HepG2 (cell line): ENCODE results near the gene CLDN10. TPM values are rescaled to one million over a fixed set of nuclear protein-coding genes. Genes with fewer than 3 reads are reported as not detected.

Source experiments
- ARID5B ChIP-seq: IDR thresholded peaks from 2 replicates; pipeline ENCODE4 v1.4.0; 2020; ENCODE audit warnings: mild to moderate bottlenecking, missing genetic modification reagents
- CEBPG ChIP-seq: IDR thresholded peaks from 2 replicates; pipeline ENCODE4 v1.6.1; 2016
- FOSL2 ChIP-seq: sonication (generic); formaldehyde crosslinking; IDR thresholded peaks from 2 replicates; pipeline ENCODE4 v1.4.0; 2020; ENCODE audit warnings: missing genetic modification reagents
- GATAD1 ChIP-seq: IDR thresholded peaks from 2 replicates; pipeline ENCODE4 v1.6.1; 2016; ENCODE audit warnings: missing genetic modification reagents, missing compliant biosample characterization
- GATAD2A ChIP-seq: IDR thresholded peaks from 2 replicates; pipeline ENCODE4 v1.6.1; 2016
- HDAC1 ChIP-seq: sonication (generic); formaldehyde crosslinking; IDR thresholded peaks from 2 replicates; pipeline ENCODE4 v1.5.1; 2020; ENCODE audit warnings: mild to moderate bottlenecking, missing genetic modification reagents
- HOMEZ ChIP-seq: IDR thresholded peaks from 2 replicates; pipeline ENCODE4 v1.6.1; 2016; ENCODE audit warnings: low read depth
- MED8 ChIP-seq: sonication (generic); formaldehyde crosslinking; IDR thresholded peaks from 2 replicates; pipeline ENCODE4 v1.8.1; 2023; ENCODE audit warnings: mild to moderate bottlenecking, missing genetic modification reagents; ENCODE audit not compliant: insufficient replicate concordance
- RARA ChIP-seq: IDR thresholded peaks from 2 replicates; pipeline ENCODE4 v1.6.1; 2016; ENCODE audit warnings: missing genetic modification reagents, missing compliant biosample characterization
- SALL1 ChIP-seq: sonication (generic); formaldehyde crosslinking; IDR thresholded peaks from 2 replicates; pipeline ENCODE4 v1.8.0; 2022; ENCODE audit warnings: mild to moderate bottlenecking, missing genetic modification reagents
- SIX4 ChIP-seq: sonication (generic); formaldehyde crosslinking; IDR thresholded peaks from 2 replicates; pipeline ENCODE4 v1.4.0; 2020; ENCODE audit warnings: missing genetic modification reagents
- SMARCC2 ChIP-seq: fragments of 450-650 bp; IDR thresholded peaks from 2 replicates; pipeline ENCODE4 v1.6.1; 2017; ENCODE audit warnings: antibody characterized with exemption, mild to moderate bottlenecking
- SPEN ChIP-seq: sonication (generic); formaldehyde crosslinking; IDR thresholded peaks from 2 replicates; pipeline ENCODE4 v1.5.1; 2020; ENCODE audit warnings: low read depth, mild to moderate bottlenecking, missing genetic modification reagents
- ZBTB21 ChIP-seq: sonication (generic); formaldehyde crosslinking; IDR thresholded peaks from 2 replicates; pipeline ENCODE4 v1.4.0; 2020; ENCODE audit warnings: missing genetic modification reagents
- ZBTB7A ChIP-seq: sonication (generic); formaldehyde crosslinking; IDR thresholded peaks from 2 replicates; pipeline ENCODE4 v1.8.0; 2022; ENCODE audit warnings: mild to moderate bottlenecking, missing genetic modification reagents
- ZFP91 ChIP-seq: sonication (generic); formaldehyde crosslinking; IDR thresholded peaks from 2 replicates; pipeline ENCODE4 v1.9.0; 2022; ENCODE audit warnings: missing genetic modification reagents, mild to moderate bottlenecking, borderline replicate concordance
- ZNF121 ChIP-seq: sonication (generic); formaldehyde crosslinking; IDR thresholded peaks from 2 replicates; pipeline ENCODE4 v1.5.0; 2020; ENCODE audit warnings: mild to moderate bottlenecking, missing genetic modification reagents
- ZNF232 ChIP-seq: sonication (generic); formaldehyde crosslinking; IDR thresholded peaks from 2 replicates; pipeline ENCODE4 v1.4.0; 2020; ENCODE audit warnings: missing genetic modification reagents, borderline replicate concordance
- ZNF350 ChIP-seq: sonication (generic); formaldehyde crosslinking; IDR thresholded peaks from 2 replicates; pipeline ENCODE4 v1.4.0; 2020; ENCODE audit warnings: mild to moderate bottlenecking, low read depth, missing genetic modification reagents, borderline replicate concordance
- ZNF446 ChIP-seq: sonication (generic); formaldehyde crosslinking; IDR thresholded peaks from 2 replicates; pipeline ENCODE4 v1.5.0; 2020; ENCODE audit warnings: mild to moderate bottlenecking, missing genetic modification reagents
- ZNF550 ChIP-seq: sonication (generic); formaldehyde crosslinking; IDR thresholded peaks from 2 replicates; pipeline ENCODE4 v1.4.0; 2020; ENCODE audit warnings: mild to moderate bottlenecking, missing genetic modification reagents, borderline replicate concordance
- ZNF639 ChIP-seq: conservative IDR thresholded peaks from 2 replicates; pipeline ENCODE4 v1.6.1; 2018; ENCODE audit warnings: missing genetic modification reagents
- polyA plus RNA-seq, 8 experiments: library from polyadenylated mRNA; depleted of rRNA in 3 of 8; stranded (reverse) in 7 of 8; unstranded in 1 of 8; fragments of >200 nt; fragmentation: Illumina TruSeq in 4 of 8; extraction: Trizol in 4 of 8; gene quantifications; 2 replicates each; pipeline versions ENCODE4 v1.2.1 to v1.2.3, GENCODE V29; 2011 to 2016; ENCODE audit warnings: low read depth in 4 of 8, missing spikeins in 1 of 8, mixed read lengths in 1 of 8; ENCODE audit not compliant: insufficient read depth in 1 of 8
- total RNA-seq, 5 experiments: library from RNA; depleted of rRNA; stranded (reverse); fragments of >200 nt; fragmentation: Illumina TruSeq; extraction: Trizol; gene quantifications; 2 replicates each; pipeline ENCODE4 v1.2.3, GENCODE V29; 2016; ENCODE audit warnings: low read depth in 1 of 5

CLDN10 gene
- total and polyA plus RNA-seq, 2 of the 13 experiments (the other 11 are each of a cell fraction or from before 2014, with no cell fraction given), result not detected

DNA sequence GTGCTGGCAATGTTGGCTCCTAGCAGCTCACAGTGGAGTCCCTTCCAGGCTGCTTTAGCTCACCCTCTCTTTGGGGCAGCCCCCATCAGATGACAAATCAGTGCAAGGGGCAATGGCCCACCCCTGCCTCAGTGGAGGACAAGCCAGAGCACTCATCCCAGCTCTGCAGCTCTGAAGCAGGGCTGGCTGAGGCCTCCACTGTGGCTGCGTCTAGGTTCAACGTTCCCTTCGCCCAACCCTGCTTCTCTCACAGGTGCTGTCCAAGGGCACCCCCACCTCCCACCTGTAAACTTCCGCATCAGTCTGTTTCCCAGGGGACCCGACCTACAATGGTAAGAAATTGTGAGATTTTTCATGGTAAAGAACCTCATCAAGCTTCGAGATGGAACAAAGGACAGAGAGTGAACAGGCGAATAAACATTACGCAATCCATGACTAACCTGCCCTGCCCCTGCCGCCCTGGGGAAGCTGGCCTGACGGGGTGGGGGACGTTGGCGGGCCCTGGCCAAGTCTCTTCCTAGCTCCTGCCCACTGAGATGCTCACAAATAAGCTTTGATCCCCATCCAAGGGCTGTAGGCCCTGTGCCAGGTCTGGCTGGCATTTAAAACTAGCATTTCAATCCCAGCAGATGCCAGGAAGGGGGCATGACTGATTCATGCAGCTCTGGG lies 51.5 kb downstream of the CLDN10 start (continued):
- TF ChIP-seq SPEN, result no peak
- no peak for TF ChIP-seq ZNF550
- no peak for TF ChIP-seq ZBTB21 (CRISPR knock-in tag)
- TF ChIP-seq ZNF121 (CRISPR knock-in tag), result peak; percentile 30; the same call in 1 of the 2 replicates
- no peak for TF ChIP-seq GATAD1 (CRISPR knock-in tag)
- TF ChIP-seq ARID5B (CRISPR knock-in tag), result peak; percentile 63
- TF ChIP-seq SMARCC2, result no peak
- TF ChIP-seq CEBPG (CRISPR knock-in tag), result peak; percentile 98
- peak; percentile 65 for TF ChIP-seq GATAD2A (CRISPR knock-in tag)
- no peak for TF ChIP-seq ZBTB7A (CRISPR knock-in tag)
- 0 out of 2 replicates have a peak, but pooled peaks have one; percentile 26 for TF ChIP-seq RARA (CRISPR knock-in tag)
- TF ChIP-seq ZNF446, result no peak
- TF ChIP-seq SIX4 (CRISPR knock-in tag), result no peak
- TF ChIP-seq HDAC1 (CRISPR knock-in tag), result 0 out of 2 replicates have a peak, but pooled peaks have one; percentile 36
- TF ChIP-seq ZNF232, result no peak
- TF ChIP-seq ZNF350 (CRISPR knock-in tag), result no peak
- TF ChIP-seq FOSL2 (CRISPR knock-in tag), result peak; percentile 90
- peak; percentile 83 for TF ChIP-seq HOMEZ (CRISPR knock-in tag)
- TF ChIP-seq ZFP91 (CRISPR knock-in tag), result peak; percentile 56; the same call in 1 of the 2 replicates
- no peak for TF ChIP-seq ZNF639 (CRISPR knock-in tag)
- TF ChIP-seq MED8, result no peak
- peak; percentile 61; the same call in 1 of the 2 replicates for TF ChIP-seq SALL1
